ENCODE measurements around the gene SDHAF2. TPM values are rescaled to one million over a fixed set of nuclear protein-coding genes. Genes with fewer than 3 reads are reported as not detected.

Gene SDHAF2
- total and polyA plus RNA-seq, 7 experiments from 2014 or later: 36.1 to 116 (median 54.6) TPM

- Mint-ChIP-seq H3K36me3 (peaks cover 13 to 39% (median 23%) of the 10 kb centered on the region in 5 donors), H3K4me1 (peaks cover 7 to 20% (median 16%) of the 10 kb centered on the region in 7 donors), H3K27ac (peak overlapping the region in 3 of 9 donors; percentile 1 to 36 (median 30)), H3K4me3 (no peak overlapping the region), H3K27me3 (no peaks in the 10 kb centered on the region), H3K9me3 (no peaks in the 10 kb centered on the region)
- intact Hi-C loops (cut with micrococcal nuclease): no loop called here
- H3K9me3 ChIP-seq (ENCODE audit: control insufficient read depth in 2 of 3, low read length in 3 of 3): no peaks in the 10 kb centered on the region
- H3K36me3 ChIP-seq (ENCODE audit: control insufficient read depth in 2 of 3, insufficient read depth in 3 of 3, low read length in 3 of 3): peaks cover 7 to 80% (median 13%) of the 10 kb centered on the region in 3 experiments
- ChIA-PET POLR2A (interaction anchor here (1.2 kb wide), 1 partner anchor 9 kb away, joined by 3 read pairs; no protein-coding TSS in a partner anchor), CTCF (interaction anchor here (0.6 to 4.1 kb wide), 4 partner anchors 13 to 374 kb away, joined by 3 to 30 read pairs (median 7); no protein-coding TSS in a partner anchor)
- H3K27ac ChIP-seq (ENCODE audit: low read depth, low read length): no peak overlapping the region
- H3K4me3 ChIP-seq (ENCODE audit: low read length): no peak overlapping the region
- ATAC-seq (no peak), DNase-seq (no peak)
- H3K27me3 ChIP-seq (ENCODE audit: control insufficient read depth in 2 of 2, insufficient read depth in 2 of 2, low read length in 2 of 2): no peaks in the 10 kb centered on the region
- H3K4me1 ChIP-seq (ENCODE audit: control insufficient read depth in 2 of 2, insufficient read depth in 2 of 2, low read length in 2 of 2): no peaks in the 10 kb centered on the region
Measured at GRCh38 chr11:61447601-61448551, 18.0 kb downstream of the SDHAF2 start.

GRCh38 chr11:61448552-61448927, 18.6 kb downstream of the SDHAF2 start:
- no peak overlapping the region for H3K27ac ChIP-seq (ENCODE audit: low read depth, low read length)
- H3K4me1 Mint-ChIP-seq: peaks cover 5 to 16% (median 12%) of the 10 kb centered on the region in 7 donors
- H3K4me3 ChIP-seq (ENCODE audit: low read length): no peak overlapping the region
- H3K9me3 ChIP-seq (ENCODE audit: control insufficient read depth in 2 of 3, low read length in 3 of 3): no peaks in the 10 kb centered on the region
- ATAC-seq: no peak
- no peaks in the 10 kb centered on the region for H3K4me1 ChIP-seq (ENCODE audit: control insufficient read depth in 2 of 2, insufficient read depth in 2 of 2, low read length in 2 of 2)
- no peak overlapping the region for H3K4me3 Mint-ChIP-seq
- H3K36me3 ChIP-seq (ENCODE audit: control insufficient read depth in 2 of 3, insufficient read depth in 3 of 3, low read length in 3 of 3): peaks cover 7 to 82% (median 13%) of the 10 kb centered on the region in 3 experiments
- H3K27me3 Mint-ChIP-seq: no peaks in the 10 kb centered on the region
- H3K9me3 Mint-ChIP-seq: no peaks in the 10 kb centered on the region
- peaks cover 7 to 39% (median 17%) of the 10 kb centered on the region in 5 donors for H3K36me3 Mint-ChIP-seq
- ChIA-PET CTCF (interaction anchor here (0.5 to 4.1 kb wide), 3 partner anchors 13 to 373 kb away, joined by 3 to 30 read pairs (median 4); no protein-coding TSS in a partner anchor), POLR2A (interaction anchor here (1.2 kb wide), 1 partner anchor 9 kb away, joined by 3 read pairs; no protein-coding TSS in a partner anchor)
- H3K27ac Mint-ChIP-seq: peak overlapping the region in 2 of 9 donors; percentile 2 to 48
- no peak for DNase-seq
- intact Hi-C loops (cut with micrococcal nuclease): no loop called here
- H3K27me3 ChIP-seq (ENCODE audit: control insufficient read depth in 2 of 2, insufficient read depth in 2 of 2, low read length in 2 of 2): no peaks in the 10 kb centered on the region

- Mint-ChIP-seq H3K9me3 (no peaks in the 10 kb centered on the region), H3K27ac (peak overlapping the region in 1 of 9 donors; percentile 78), H3K36me3 (peaks cover 20 to 63% (median 24%) of the 10 kb centered on the region in 5 donors), H3K4me3 (no peak overlapping the region), H3K4me1 (peaks cover 0 to 21% (median 7%) of the 10 kb centered on the region in 7 donors), H3K27me3 (no peaks in the 10 kb centered on the region)
- Histone ChIP-seq H3K4me1 (ENCODE audit: control insufficient read depth in 2 of 2, insufficient read depth in 2 of 2, low read length in 2 of 2) (no peaks in the 10 kb centered on the region), H3K9me3 (ENCODE audit: control insufficient read depth in 2 of 3, low read length in 3 of 3) (no peaks in the 10 kb centered on the region), H3K4me3 (ENCODE audit: low read length) (no peak overlapping the region), H3K36me3 (ENCODE audit: control insufficient read depth in 2 of 3, insufficient read depth in 3 of 3, low read length in 3 of 3) (peaks cover under 1 to 66% (median 7%) of the 10 kb centered on the region in 3 experiments), H3K27me3 (ENCODE audit: control insufficient read depth in 2 of 2, insufficient read depth in 2 of 2, low read length in 2 of 2) (no peaks in the 10 kb centered on the region), H3K27ac (ENCODE audit: low read depth, low read length) (no peak overlapping the region)
- DNase-seq: no peak
- POLR2A ChIA-PET: no interaction called here
- intact Hi-C loops (cut with micrococcal nuclease): no loop called here
- CTCF ChIA-PET: interaction anchor here (0.9 kb wide), 1 partner anchor 23 kb away, joined by 3 read pairs; no protein-coding TSS in a partner anchor
- ATAC-seq: no peak
Measured at GRCh38 chr11:61452825-61453224, 22.9 kb downstream of the SDHAF2 start.

GRCh38 chr11:61453695-61454094, 23.8 kb downstream of the SDHAF2 start:
- Histone ChIP-seq H3K4me3 (ENCODE audit: low read length) (no peak overlapping the region), H3K4me1 (ENCODE audit: control insufficient read depth in 2 of 2, insufficient read depth in 2 of 2, low read length in 2 of 2) (no peaks in the 10 kb centered on the region), H3K36me3 (ENCODE audit: control insufficient read depth in 2 of 3, insufficient read depth in 3 of 3, low read length in 3 of 3) (peaks cover 0 to 57% (median 6%) of the 10 kb centered on the region in 3 experiments), H3K27ac (ENCODE audit: low read depth, low read length) (no peak overlapping the region), H3K9me3 (ENCODE audit: control insufficient read depth in 2 of 3, low read length in 3 of 3) (no peaks in the 10 kb centered on the region), H3K27me3 (ENCODE audit: control insufficient read depth in 2 of 2, insufficient read depth in 2 of 2, low read length in 2 of 2) (no peaks in the 10 kb centered on the region)
- no peak overlapping the region for H3K4me3 Mint-ChIP-seq
- H3K27me3 Mint-ChIP-seq: no peaks in the 10 kb centered on the region
- H3K4me1 Mint-ChIP-seq: peaks cover 0 to 21% (median 7%) of the 10 kb centered on the region in 7 donors
- intact Hi-C loops (cut with micrococcal nuclease): no loop called here
- H3K9me3 Mint-ChIP-seq: no peaks in the 10 kb centered on the region
- ATAC-seq: no peak
- no peak for DNase-seq
- CTCF ChIA-PET: interaction anchor here (0.7 kb wide), 1 partner anchor 19 kb away, joined by 5 read pairs; no protein-coding TSS in a partner anchor
- peaks cover 15 to 59% (median 22%) of the 10 kb centered on the region in 5 donors for H3K36me3 Mint-ChIP-seq
- no peak overlapping the region for H3K27ac Mint-ChIP-seq
- POLR2A ChIA-PET: no interaction called here

GRCh38 chr11:61454520-61454919, 24.6 kb downstream of the SDHAF2 start:
- H3K36me3 Mint-ChIP-seq: peaks cover 14 to 56% (median 20%) of the 10 kb centered on the region in 5 donors

GRCh38 chr11:61460474-61460881, 30.6 kb downstream of the SDHAF2 start:
- Histone ChIP-seq H3K27me3 (ENCODE audit: control insufficient read depth in 2 of 2, insufficient read depth in 2 of 2, low read length in 2 of 2) (no peaks in the 10 kb centered on the region), H3K27ac (ENCODE audit: low read depth, low read length) (no peak overlapping the region), H3K4me3 (ENCODE audit: low read length) (no peak overlapping the region), H3K36me3 (ENCODE audit: control insufficient read depth in 2 of 3, insufficient read depth in 3 of 3, low read length in 3 of 3) (peaks cover 0 to 4% (median 0%) of the 10 kb centered on the region in 3 experiments), H3K9me3 (ENCODE audit: control insufficient read depth in 2 of 3, low read length in 3 of 3) (no peaks in the 10 kb centered on the region), H3K4me1 (ENCODE audit: control insufficient read depth in 2 of 2, insufficient read depth in 2 of 2, low read length in 2 of 2) (no peaks in the 10 kb centered on the region)
- Mint-ChIP-seq H3K27ac (no peak overlapping the region), H3K36me3 (peaks cover 10 to 26% (median 12%) of the 10 kb centered on the region in 5 donors), H3K27me3 (no peaks in the 10 kb centered on the region), H3K4me3 (no peak overlapping the region), H3K9me3 (no peaks in the 10 kb centered on the region), H3K4me1 (peaks cover 0 to 15% (median 4%) of the 10 kb centered on the region in 7 donors)
- POLR2A ChIA-PET: no interaction called here
- ATAC-seq (no peak), DNase-seq (no peak)
- CTCF ChIA-PET: interaction anchor here (0.6 to 0.7 kb wide), 2 partner anchors 12 to 72 kb away, joined by 3 to 4 read pairs; no protein-coding TSS in a partner anchor
- intact Hi-C loops (cut with micrococcal nuclease): no loop called here

More at GRCh38 chr11:61454520-61454919, 24.6 kb downstream of the SDHAF2 start:
- Histone ChIP-seq H3K36me3 (ENCODE audit: control insufficient read depth in 2 of 3, insufficient read depth in 3 of 3, low read length in 3 of 3) (peaks cover 0 to 49% (median 6%) of the 10 kb centered on the region in 3 experiments), H3K27me3 (ENCODE audit: control insufficient read depth in 2 of 2, insufficient read depth in 2 of 2, low read length in 2 of 2) (no peaks in the 10 kb centered on the region), H3K27ac (ENCODE audit: low read depth, low read length) (no peak overlapping the region), H3K4me1 (ENCODE audit: control insufficient read depth in 2 of 2, insufficient read depth in 2 of 2, low read length in 2 of 2) (no peaks in the 10 kb centered on the region), H3K9me3 (ENCODE audit: control insufficient read depth in 2 of 3, low read length in 3 of 3) (no peaks in the 10 kb centered on the region), H3K4me3 (ENCODE audit: low read length) (no peak overlapping the region)
- Mint-ChIP-seq H3K27ac (no peak overlapping the region), H3K27me3 (no peaks in the 10 kb centered on the region), H3K4me3 (no peak overlapping the region), H3K4me1 (peaks cover 0 to 21% (median 7%) of the 10 kb centered on the region in 7 donors), H3K9me3 (no peaks in the 10 kb centered on the region)
- ChIA-PET CTCF (no interaction called here), POLR2A (no interaction called here)
- ATAC-seq (no peak), DNase-seq (no peak)
- intact Hi-C loops (cut with micrococcal nuclease): no loop called here
